CD4-positive, alpha-beta T cell treated with Interleukin-15 for 4 hours (primary cell): ENCODE measurements around the gene GEMIN5.
"Not testable (repeated sequence)": the region's sequence is repeated elsewhere in the genome, so short reads cannot be mapped to it uniquely, and the experiment has no call there.

ENCODE experiments used
- DNase-seq: peaks from one replicate; pipeline ENCODE4 v3.0.0-alpha.2; 2020; ENCODE audit warnings: low spot score

Gene GEMIN5

GRCh38 chr5:154937718-154938466 lies at the start of gene GEMIN5:
Gene GEMIN5, minus strand, starts transcription at chr5:154938211. Its CDS starts 78 bp downstream, at chr5:154938133.
- DNase-seq: peak; percentile 83

- no peak for DNase-seq
Observed at GRCh38 chr5:154986151-154986550, 48.1 kb upstream of the GEMIN5 start.

GRCh38 chr5:154984946-154985516 lies 47.0 kb upstream of the GEMIN5 start:
- DNase-seq: no peak

GRCh38 chr5:154978294-154978693 lies 40.3 kb upstream of the GEMIN5 start:
- not testable (repeated sequence) for DNase-seq

GRCh38 chr5:154977409-154977808 lies 39.4 kb upstream of the GEMIN5 start:
- no peak for DNase-seq

GRCh38 chr5:154976082-154976481 lies 38.1 kb upstream of the GEMIN5 start:
- DNase-seq: not testable (repeated sequence)

- no peak for DNase-seq
Observed at GRCh38 chr5:154972476-154973080, 34.6 kb upstream of the GEMIN5 start.

GRCh38 chr5:154971501-154971900 lies 33.5 kb upstream of the GEMIN5 start:
- no peak for DNase-seq

GRCh38 chr5:154970759-154971158 lies 32.7 kb upstream of the GEMIN5 start:
- DNase-seq: no peak

- no peak for DNase-seq
Observed at GRCh38 chr5:154968953-154969352, 30.9 kb upstream of the GEMIN5 start.

GRCh38 chr5:154967421-154968024 lies 29.5 kb upstream of the GEMIN5 start:
- no peak for DNase-seq

GRCh38 chr5:154966874-154967273 lies 28.9 kb upstream of the GEMIN5 start:
- no peak for DNase-seq

- DNase-seq: no peak
Observed at GRCh38 chr5:154966081-154966841, 28.2 kb upstream of the GEMIN5 start.

- no peak for DNase-seq
Observed at GRCh38 chr5:154962494-154962893, 24.5 kb upstream of the GEMIN5 start.

- DNase-seq: no peak
Observed at GRCh38 chr5:154956712-154957111, 18.7 kb upstream of the GEMIN5 start.

- DNase-seq: no peak
Observed at GRCh38 chr5:154949781-154950180, 11.8 kb upstream of the GEMIN5 start.

GRCh38 chr5:154948313-154948712 lies 10.3 kb upstream of the GEMIN5 start:
- DNase-seq: no peak

GRCh38 chr5:154947778-154948177 lies 9.8 kb upstream of the GEMIN5 start:
- DNase-seq: no peak

- peak; percentile 35 for DNase-seq
Observed at GRCh38 chr5:154945695-154946301, 7.8 kb upstream of the GEMIN5 start.

- no peak for DNase-seq
Observed at GRCh38 chr5:154944716-154945115, 6.7 kb upstream of the GEMIN5 start.

GRCh38 chr5:154943527-154943926 lies 5.5 kb upstream of the GEMIN5 start:
- no peak for DNase-seq
